SK-N-SH treated with all-trans-retinoic acid at 6 μM for 48 hours (cell line): ENCODE data around the gene CCDC40.

ENCODE experiments used
- ARNTL ChIP-seq: fragments of 450-650 bp; formaldehyde crosslinking; IDR thresholded peaks from 2 replicates; pipeline ENCODE4 v1.5.0; 2020; ENCODE audit warnings: low read depth, mild to moderate bottlenecking, moderate library complexity, borderline replicate concordance
- CSDC2 ChIP-seq: fragments of 250-450 bp; sonication (Bioruptor Pico); IDR thresholded peaks from 2 replicates; pipeline ENCODE4 v1.5.0; 2020; ENCODE audit warnings: mild to moderate bottlenecking, moderate library complexity
- ESRRG ChIP-seq: fragments of 250-450 bp; sonication (Bioruptor Pico); IDR thresholded peaks from 2 replicates; pipeline ENCODE4 v1.6.1; 2021; ENCODE audit warnings: mild to moderate bottlenecking
- ISL1 ChIP-seq: fragments of 250-450 bp; sonication (Bioruptor Pico); IDR thresholded peaks from 2 replicates; pipeline ENCODE4 v2.1.2; 2022; ENCODE audit warnings: mild to moderate bottlenecking, moderate library complexity
- OSR1 ChIP-seq: fragments of 250-450 bp; sonication (Bioruptor Pico); IDR thresholded peaks from 2 replicates; pipeline ENCODE4 v1.8.0; 2022; ENCODE audit warnings: moderate library complexity, mild to moderate bottlenecking, inconsistent platforms
- RARB ChIP-seq: fragments of 250-450 bp; sonication (Bioruptor Pico); IDR thresholded peaks from 2 replicates; pipeline ENCODE4 v1.8.0; 2021; ENCODE audit warnings: mild to moderate bottlenecking, moderate library complexity
- TCF4 ChIP-seq: fragments of 250-450 bp; sonication (Bioruptor Pico); IDR thresholded peaks from 2 replicates; pipeline ENCODE4 v1.8.0; 2021; ENCODE audit warnings: mild to moderate bottlenecking, moderate library complexity, borderline replicate concordance
- TOX ChIP-seq: fragments of 250-450 bp; sonication (Bioruptor Pico); IDR thresholded peaks from 2 replicates; pipeline ENCODE4 v1.8.0; 2021; ENCODE audit warnings: mild to moderate bottlenecking, moderate library complexity, borderline replicate concordance
- ZNF70 ChIP-seq: fragments of 450-650 bp; formaldehyde crosslinking; IDR thresholded peaks from 2 replicates; pipeline ENCODE4 v1.5.0; 2020; ENCODE audit warnings: mild to moderate bottlenecking, moderate library complexity
- TF ChIP-seq, protein P1 (sequence below): fragments of 250-450 bp; sonication (Bioruptor Pico); IDR thresholded peaks from 2 replicates; pipeline ENCODE4 v1.8.0; 2020; ENCODE audit warnings: mild to moderate bottlenecking, moderate library complexity, borderline replicate concordance
- TF ChIP-seq, protein P2 (sequence below): fragments of 250-450 bp; sonication (Bioruptor Pico); IDR thresholded peaks from 2 replicates; pipeline ENCODE4 v1.8.0; 2021; ENCODE audit warnings: low read depth, mild to moderate bottlenecking, moderate library complexity, borderline replicate concordance
- TF ChIP-seq, protein P3 (sequence below): fragments of 250-450 bp; sonication (Bioruptor Pico); IDR thresholded peaks from 2 replicates; pipeline ENCODE4 v1.5.0; 2020; ENCODE audit warnings: mild to moderate bottlenecking, moderate library complexity

DNA sequence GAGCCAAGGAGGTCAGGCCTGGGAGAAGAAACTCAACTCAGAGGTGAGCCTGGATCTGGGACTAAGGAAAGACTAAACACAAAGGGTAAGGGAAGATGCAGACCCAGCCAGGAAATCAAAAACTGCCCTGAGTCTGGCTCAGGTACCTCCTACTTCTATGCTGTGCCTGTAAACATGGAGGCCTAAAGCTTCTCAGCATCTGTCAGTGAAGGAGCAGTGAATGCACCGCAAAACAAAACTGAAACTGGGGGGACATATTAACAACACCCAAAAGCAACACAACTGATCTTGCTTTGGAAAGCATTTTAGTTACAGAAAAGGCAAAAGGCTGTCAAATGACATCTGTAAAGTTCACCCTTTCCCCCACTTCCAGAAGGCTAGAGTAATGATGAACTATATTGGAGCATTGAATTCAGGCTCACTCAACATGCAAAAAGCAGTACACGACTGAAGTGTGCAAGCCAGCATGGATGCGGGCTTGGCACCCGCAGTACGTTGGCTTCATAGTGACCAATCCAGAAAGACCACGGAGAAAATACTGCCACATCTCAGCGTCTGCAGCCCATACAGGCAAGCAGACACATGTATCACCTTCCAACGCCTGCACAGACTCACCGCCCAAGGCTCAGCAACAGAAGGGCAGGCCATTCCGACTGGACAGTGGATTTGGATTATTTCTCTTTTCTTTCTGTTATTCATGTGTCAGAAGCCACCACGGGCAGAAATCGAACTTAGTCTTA lies 4.6 kb upstream of the CCDC40 start:
- TF ChIP-seq ARNTL (CRISPR knock-in tag) (no peak), TCF4 (CRISPR knock-in tag) (no peak), ISL1 (CRISPR knock-in tag) (no peak), RARB (no peak), TOX (no peak), ZNF70 (CRISPR knock-in tag) (no peak), OSR1 (no peak), ESRRG (no peak), CSDC2 (CRISPR knock-in tag) (no peak)
- TF ChIP-seq, protein P1, sequence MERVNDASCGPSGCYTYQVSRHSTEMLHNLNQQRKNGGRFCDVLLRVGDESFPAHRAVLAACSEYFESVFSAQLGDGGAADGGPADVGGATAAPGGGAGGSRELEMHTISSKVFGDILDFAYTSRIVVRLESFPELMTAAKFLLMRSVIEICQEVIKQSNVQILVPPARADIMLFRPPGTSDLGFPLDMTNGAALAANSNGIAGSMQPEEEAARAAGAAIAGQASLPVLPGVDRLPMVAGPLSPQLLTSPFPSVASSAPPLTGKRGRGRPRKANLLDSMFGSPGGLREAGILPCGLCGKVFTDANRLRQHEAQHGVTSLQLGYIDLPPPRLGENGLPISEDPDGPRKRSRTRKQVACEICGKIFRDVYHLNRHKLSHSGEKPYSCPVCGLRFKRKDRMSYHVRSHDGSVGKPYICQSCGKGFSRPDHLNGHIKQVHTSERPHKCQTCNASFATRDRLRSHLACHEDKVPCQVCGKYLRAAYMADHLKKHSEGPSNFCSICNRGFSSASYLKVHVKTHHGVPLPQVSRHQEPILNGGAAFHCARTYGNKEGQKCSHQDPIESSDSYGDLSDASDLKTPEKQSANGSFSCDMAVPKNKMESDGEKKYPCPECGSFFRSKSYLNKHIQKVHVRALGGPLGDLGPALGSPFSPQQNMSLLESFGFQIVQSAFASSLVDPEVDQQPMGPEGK (CRISPR knock-in tag), result no peak
- TF ChIP-seq, protein P2, sequence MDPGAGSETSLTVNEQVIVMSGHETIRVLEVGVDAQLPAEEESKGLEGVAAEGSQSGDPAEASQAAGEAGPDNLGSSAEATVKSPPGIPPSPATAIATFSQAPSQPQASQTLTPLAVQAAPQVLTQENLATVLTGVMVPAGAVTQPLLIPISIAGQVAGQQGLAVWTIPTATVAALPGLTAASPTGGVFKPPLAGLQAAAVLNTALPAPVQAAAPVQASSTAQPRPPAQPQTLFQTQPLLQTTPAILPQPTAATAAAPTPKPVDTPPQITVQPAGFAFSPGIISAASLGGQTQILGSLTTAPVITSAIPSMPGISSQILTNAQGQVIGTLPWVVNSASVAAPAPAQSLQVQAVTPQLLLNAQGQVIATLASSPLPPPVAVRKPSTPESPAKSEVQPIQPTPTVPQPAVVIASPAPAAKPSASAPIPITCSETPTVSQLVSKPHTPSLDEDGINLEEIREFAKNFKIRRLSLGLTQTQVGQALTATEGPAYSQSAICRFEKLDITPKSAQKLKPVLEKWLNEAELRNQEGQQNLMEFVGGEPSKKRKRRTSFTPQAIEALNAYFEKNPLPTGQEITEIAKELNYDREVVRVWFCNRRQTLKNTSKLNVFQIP (CRISPR knock-in tag), result no peak
- TF ChIP-seq, protein P3, sequence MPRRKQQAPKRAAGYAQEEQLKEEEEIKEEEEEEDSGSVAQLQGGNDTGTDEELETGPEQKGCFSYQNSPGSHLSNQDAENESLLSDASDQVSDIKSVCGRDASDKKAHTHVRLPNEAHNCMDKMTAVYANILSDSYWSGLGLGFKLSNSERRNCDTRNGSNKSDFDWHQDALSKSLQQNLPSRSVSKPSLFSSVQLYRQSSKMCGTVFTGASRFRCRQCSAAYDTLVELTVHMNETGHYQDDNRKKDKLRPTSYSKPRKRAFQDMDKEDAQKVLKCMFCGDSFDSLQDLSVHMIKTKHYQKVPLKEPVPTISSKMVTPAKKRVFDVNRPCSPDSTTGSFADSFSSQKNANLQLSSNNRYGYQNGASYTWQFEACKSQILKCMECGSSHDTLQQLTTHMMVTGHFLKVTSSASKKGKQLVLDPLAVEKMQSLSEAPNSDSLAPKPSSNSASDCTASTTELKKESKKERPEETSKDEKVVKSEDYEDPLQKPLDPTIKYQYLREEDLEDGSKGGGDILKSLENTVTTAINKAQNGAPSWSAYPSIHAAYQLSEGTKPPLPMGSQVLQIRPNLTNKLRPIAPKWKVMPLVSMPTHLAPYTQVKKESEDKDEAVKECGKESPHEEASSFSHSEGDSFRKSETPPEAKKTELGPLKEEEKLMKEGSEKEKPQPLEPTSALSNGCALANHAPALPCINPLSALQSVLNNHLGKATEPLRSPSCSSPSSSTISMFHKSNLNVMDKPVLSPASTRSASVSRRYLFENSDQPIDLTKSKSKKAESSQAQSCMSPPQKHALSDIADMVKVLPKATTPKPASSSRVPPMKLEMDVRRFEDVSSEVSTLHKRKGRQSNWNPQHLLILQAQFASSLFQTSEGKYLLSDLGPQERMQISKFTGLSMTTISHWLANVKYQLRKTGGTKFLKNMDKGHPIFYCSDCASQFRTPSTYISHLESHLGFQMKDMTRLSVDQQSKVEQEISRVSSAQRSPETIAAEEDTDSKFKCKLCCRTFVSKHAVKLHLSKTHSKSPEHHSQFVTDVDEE (CRISPR knock-in tag), result no peak
